ENCODE measurements around the gene FRMD4B.
A peak's percentile ranks its signal among the peaks of the same experiment; 100 is the strongest.

GRCh38 chr3:69250014-69250413, 135.9 kb downstream of the FRMD4B start:
- no peak for TF ChIP-seq EZH2phosphoT487 (IDR thresholded peaks at IDR 0.05; ENCODE audit: insufficient read depth, low read depth)
- peak; percentile 48 for TF ChIP-seq EZH2 (IDR thresholded peaks at IDR 0.05; ENCODE audit: insufficient read depth, poor library complexity, severe bottlenecking)
